Caco-2 (cell line): ENCODE data around the gene CLIC3. TPM values are rescaled to one million over a fixed set of nuclear protein-coding genes. Genes with fewer than 3 reads are reported as not detected.

Source experiments
- BruUV-seq: library from RNA; stranded (reverse); fragments of 400-500 nt; replicated peaks from 2 replicates; lab custom pipeline; 2021; lab: Mats Ljungman, UMichigan
- CTCF ChIA-PET: fragments of 300-600 bp; sonication (Branson Sonifier 250); formaldehyde crosslinking; loops from one replicate; lab custom pipeline; 2022; ENCODE audit warnings: antibody characterized with exemption; lab: Charles Lee
- POLR2A ChIA-PET: fragments of 300-600 bp; sonication (Branson Sonifier 250); formaldehyde crosslinking; loops from one replicate; lab custom pipeline; 2022; ENCODE audit warnings: antibody characterized with exemption; lab: Charles Lee
- DNase-seq, 2 experiments: peaks; one replicate each; pipeline versions ENCODE4 v3.0.0 to v3.0.0-alpha.2; 2020 to 2022
- H3K27me3 ChIP-seq: replicated peaks from 2 replicates; pipeline ENCODE4 v1.6.0; 2011; ENCODE audit warnings: low read length; ENCODE audit not compliant: control insufficient read depth, insufficient read depth
- H3K36me3 ChIP-seq: 2 replicates; pipeline ENCODE4 v1.5.1; 2011; ENCODE audit warnings: low read length; ENCODE audit not compliant: control insufficient read depth, insufficient read depth
- H3K4me1 ChIP-seq: fragments of 250-450 bp; sonication (Bioruptor Pico); 2 replicates; pipeline ENCODE4 v1.5.1; 2020; ENCODE audit warnings: mild to moderate bottlenecking
- H3K4me3 ChIP-seq: 2 replicates; pipeline ENCODE4 v1.5.1; 2011; ENCODE audit warnings: low read depth, mild to moderate bottlenecking, control low read depth, low read length
- H3K9me3 ChIP-seq: fragments of 250-450 bp; sonication (Bioruptor Pico); 2 replicates; pipeline ENCODE4 v1.5.1; 2020; ENCODE audit warnings: mild to moderate bottlenecking, moderate library complexity
- H3K27ac Mint-ChIP-seq: one replicate; pipeline ENCODE4 v1.8.0; 2022; ENCODE audit warnings: mixed read lengths; ENCODE audit not compliant: unreplicated experiment
- H3K27me3 Mint-ChIP-seq: one replicate; pipeline ENCODE4 v1.8.0; 2022; ENCODE audit warnings: mixed read lengths; ENCODE audit not compliant: insufficient read depth, unreplicated experiment
- H3K36me3 Mint-ChIP-seq: one replicate; pipeline ENCODE4 v1.8.0; 2022; ENCODE audit warnings: mild to moderate bottlenecking, mixed read lengths; ENCODE audit not compliant: insufficient read depth, unreplicated experiment
- H3K4me1 Mint-ChIP-seq: one replicate; pipeline ENCODE4 v1.8.0; 2022; ENCODE audit warnings: low read depth, mixed read lengths; ENCODE audit not compliant: unreplicated experiment
- H3K4me3 Mint-ChIP-seq: one replicate; pipeline ENCODE4 v1.8.0; 2022; ENCODE audit warnings: mild to moderate bottlenecking, moderate library complexity, mixed read lengths; ENCODE audit not compliant: unreplicated experiment
- H3K9me3 Mint-ChIP-seq: one replicate; pipeline ENCODE4 v1.8.0; 2022; ENCODE audit warnings: mixed read lengths; ENCODE audit not compliant: unreplicated experiment
- CTCF ChIP-seq, 2 experiments: fragments of 200-600 bp in 1 of 2; IDR thresholded peaks; 1 replicate in 1 of 2; 2 replicates in 1 of 2; pipeline versions ENCODE4 v1.5.1 to v1.8.0; 2011 to 2022; ENCODE audit warnings: antibody characterized with exemption in 1 of 2, control low read depth in 1 of 2, inconsistent platforms in 1 of 2, low read depth in 1 of 2, low read length in 1 of 2, mild to moderate bottlenecking in 1 of 2, moderate library complexity in 1 of 2; ENCODE audit not compliant: insufficient read depth in 1 of 2, severe bottlenecking in 1 of 2, unreplicated experiment in 1 of 2
- intact Hi-C: fragments of 100-400 bp; cut with micrococcal nuclease; formaldehyde crosslinking; loops from one replicate; pipeline ENCODE4 v1.10.0; 2022; ENCODE audit not compliant: unreplicated experiment
- total RNA-seq: library from RNA; stranded (reverse); gene quantifications from 2 replicates; pipeline ENCODE4 v1.2.3, GENCODE V29; 2022

Gene CLIC3
- total RNA-seq, 1 experiment from 2014 or later, result 4.7 TPM

GRCh38 chr9:137015976-137016375 lies 19.6 kb upstream of the CLIC3 start:
- no peaks in the 10 kb centered on the region for H3K9me3 Mint-ChIP-seq
- Histone ChIP-seq H3K4me1 (no peaks in the 10 kb centered on the region), H3K4me3 (no peak overlapping the region), H3K36me3 (no peaks in the 10 kb centered on the region; the same call in none of the 2 replicates), H3K9me3 (no peaks in the 10 kb centered on the region), H3K27me3 (no peaks in the 10 kb centered on the region)
- intact Hi-C loops, result no loop called here
- H3K27ac Mint-ChIP-seq, result no peak overlapping the region
- POLR2A ChIA-PET, result no interaction called here
- no peak for TF ChIP-seq CTCF (IDR thresholded peaks at IDR 0.05; ENCODE audit: insufficient read depth in 1 of 2, low read depth in 1 of 2, low read length in 1 of 2, severe bottlenecking in 1 of 2, unreplicated experiment in 1 of 2)
- no peaks in the 10 kb centered on the region for H3K27me3 Mint-ChIP-seq
- no TSS peak for BruUV-seq
- H3K4me3 Mint-ChIP-seq, result no peak overlapping the region
- DNase-seq, result no peak
- CTCF ChIA-PET, result no interaction called here
- H3K36me3 Mint-ChIP-seq, result peaks cover 6% of the 10 kb centered on the region
- H3K4me1 Mint-ChIP-seq, result no peaks in the 10 kb centered on the region

DNA sequence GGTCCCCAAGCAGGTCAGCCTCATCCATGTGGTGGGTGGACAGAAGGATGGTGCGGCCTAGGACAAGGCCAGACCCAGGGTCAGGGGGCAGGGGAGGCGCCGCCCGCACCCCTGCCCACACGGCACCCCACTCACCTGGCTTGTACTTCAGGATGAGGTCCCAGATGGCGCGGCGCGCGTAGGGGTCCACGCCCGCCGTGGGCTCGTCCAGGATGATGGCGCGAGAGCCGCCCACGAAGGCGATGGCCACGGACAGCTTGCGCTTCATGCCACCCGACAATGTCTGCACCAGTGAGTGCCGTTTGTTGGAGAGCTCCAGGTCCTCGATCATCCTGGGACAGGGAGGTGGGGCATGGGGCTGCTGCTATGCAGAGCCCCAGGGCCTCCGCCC lies 19.2 kb upstream of the CLIC3 start:
- H3K4me3 ChIP-seq, result no peak overlapping the region
- no peak for DNase-seq
- no TSS peak for BruUV-seq
- H3K9me3 ChIP-seq, result no peaks in the 10 kb centered on the region
- ChIA-PET POLR2A (no interaction called here), CTCF (no interaction called here)
- Mint-ChIP-seq H3K27ac (no peak overlapping the region), H3K4me3 (no peak overlapping the region), H3K4me1 (no peaks in the 10 kb centered on the region), H3K27me3 (no peaks in the 10 kb centered on the region), H3K9me3 (no peaks in the 10 kb centered on the region), H3K36me3 (peaks cover 6% of the 10 kb centered on the region)
- intact Hi-C loops, result no loop called here
- H3K36me3 ChIP-seq, result no peaks in the 10 kb centered on the region; the same call in 1 of the 2 replicates
- H3K27me3 ChIP-seq, result no peaks in the 10 kb centered on the region
- H3K4me1 ChIP-seq, result no peaks in the 10 kb centered on the region
- no peak for TF ChIP-seq CTCF (IDR thresholded peaks at IDR 0.05; ENCODE audit: insufficient read depth in 1 of 2, low read depth in 1 of 2, low read length in 1 of 2, severe bottlenecking in 1 of 2, unreplicated experiment in 1 of 2)

DNA sequence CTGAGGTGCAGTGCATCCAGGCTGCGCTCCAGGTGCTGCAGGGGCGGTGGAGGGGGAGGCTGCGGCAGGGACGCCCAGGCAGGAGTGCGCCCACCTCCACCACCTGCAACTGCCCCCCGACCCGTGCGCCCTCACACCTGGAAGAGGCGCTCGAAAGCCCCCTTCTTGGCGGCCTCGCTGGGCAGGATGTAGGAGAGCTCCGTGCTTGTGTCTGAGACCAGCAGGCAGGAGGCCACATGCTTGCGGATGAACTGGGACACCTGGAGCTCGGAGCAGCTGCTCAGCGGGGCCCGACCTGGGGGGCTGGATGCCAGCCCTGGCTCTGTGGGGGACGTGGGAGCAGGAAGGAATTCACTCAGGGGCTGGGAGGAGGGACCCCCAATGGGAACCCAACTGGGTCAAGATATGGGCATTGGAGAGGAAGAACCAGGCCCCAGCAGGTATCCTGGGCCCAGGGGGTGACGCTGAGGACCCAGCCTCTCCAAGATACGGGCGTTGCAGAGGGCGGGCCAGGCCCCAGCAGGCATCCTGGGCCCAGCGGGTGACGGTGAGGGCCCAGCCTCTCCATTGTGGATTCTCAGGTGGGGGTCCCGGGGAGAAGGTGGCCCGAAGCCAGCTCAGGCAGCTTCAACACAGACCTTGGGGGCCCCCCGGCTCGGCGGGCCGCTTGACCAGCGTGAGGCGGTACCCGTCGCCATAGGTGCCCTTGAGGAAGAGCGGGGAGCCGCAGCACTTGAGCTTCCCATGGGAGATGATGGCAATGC lies 18.6 kb upstream of the CLIC3 start:
- ChIA-PET CTCF (no interaction called here), POLR2A (no interaction called here)
- Histone ChIP-seq H3K27me3 (no peaks in the 10 kb centered on the region), H3K9me3 (no peaks in the 10 kb centered on the region), H3K4me3 (no peak overlapping the region), H3K4me1 (no peaks in the 10 kb centered on the region), H3K36me3 (no peaks in the 10 kb centered on the region; the same call in 1 of the 2 replicates)
- Mint-ChIP-seq H3K36me3 (peaks cover 5% of the 10 kb centered on the region), H3K27me3 (no peaks in the 10 kb centered on the region), H3K27ac (no peak overlapping the region), H3K4me1 (no peaks in the 10 kb centered on the region), H3K4me3 (no peak overlapping the region), H3K9me3 (no peaks in the 10 kb centered on the region)
- no peak for DNase-seq
- no TSS peak for BruUV-seq
- intact Hi-C loops, result no loop called here
- TF ChIP-seq CTCF (IDR thresholded peaks at IDR 0.05; ENCODE audit: insufficient read depth in 1 of 2, low read depth in 1 of 2, low read length in 1 of 2, severe bottlenecking in 1 of 2, unreplicated experiment in 1 of 2), result no peak
